ENCODE data around the gene CX3CR1.

DNA sequence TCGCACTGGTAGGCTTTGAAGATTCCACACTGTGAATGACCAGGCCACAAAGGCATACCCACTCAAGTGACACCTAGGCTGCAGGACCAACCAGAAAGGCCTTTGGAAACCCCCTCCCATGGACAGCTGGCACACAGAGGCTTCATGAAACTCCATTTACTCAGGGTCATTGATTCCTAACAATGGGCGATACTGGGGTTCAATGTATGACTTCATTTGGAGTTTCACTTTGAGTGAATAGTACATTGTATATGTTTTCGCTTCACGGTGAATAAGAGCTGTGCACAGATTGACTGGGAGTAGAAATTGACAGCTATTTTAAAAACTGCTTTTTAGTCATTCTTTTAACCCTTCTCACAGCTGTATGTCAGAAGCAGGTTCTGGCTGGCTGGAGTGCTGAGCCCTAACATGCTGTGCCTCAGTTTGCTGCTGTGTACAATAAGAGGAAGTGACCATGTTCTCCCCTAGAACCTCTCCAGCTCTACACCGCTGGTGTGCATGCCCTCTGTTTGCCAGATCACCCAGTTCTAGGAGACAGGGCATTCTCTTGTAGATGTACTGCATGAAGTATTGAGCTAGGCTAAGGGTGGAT, 15.4 kb upstream of the CX3CR1 start:
- TF ChIP-seq CTCF (IDR thresholded peaks at IDR 0.05; ENCODE audit: low read depth, low read length) (no peak), EZH2phosphoT487 (IDR thresholded peaks at IDR 0.05; ENCODE audit: low read depth) (no peak)
